Tibial nerve (tissue), 3 donors: ENCODE measurements around the gene ATG5.

ENCODE experiments used
- POLR2A ChIP-seq, 2 donors: fragments of 450-650 bp; IDR thresholded peaks; one replicate each; pipeline ENCODE4 v1.6.1; 2017; ENCODE audit warnings: antibody characterized with exemption in 2 of 2, mild to moderate bottlenecking in 2 of 2, moderate library complexity in 2 of 2
- TF ChIP-seq, protein P1 (sequence below), 5 experiments: fragments of 200-600 bp in 3 of 5; fragments of 450-650 bp in 2 of 5; sonication (generic) in 3 of 5; IDR thresholded peaks; one replicate each; pipeline ENCODE4 v1.5.1; 2016 to 2019; ENCODE audit warnings: antibody characterized with exemption in 5 of 5, mild to moderate bottlenecking in 3 of 5, moderate library complexity in 2 of 5

DNA sequence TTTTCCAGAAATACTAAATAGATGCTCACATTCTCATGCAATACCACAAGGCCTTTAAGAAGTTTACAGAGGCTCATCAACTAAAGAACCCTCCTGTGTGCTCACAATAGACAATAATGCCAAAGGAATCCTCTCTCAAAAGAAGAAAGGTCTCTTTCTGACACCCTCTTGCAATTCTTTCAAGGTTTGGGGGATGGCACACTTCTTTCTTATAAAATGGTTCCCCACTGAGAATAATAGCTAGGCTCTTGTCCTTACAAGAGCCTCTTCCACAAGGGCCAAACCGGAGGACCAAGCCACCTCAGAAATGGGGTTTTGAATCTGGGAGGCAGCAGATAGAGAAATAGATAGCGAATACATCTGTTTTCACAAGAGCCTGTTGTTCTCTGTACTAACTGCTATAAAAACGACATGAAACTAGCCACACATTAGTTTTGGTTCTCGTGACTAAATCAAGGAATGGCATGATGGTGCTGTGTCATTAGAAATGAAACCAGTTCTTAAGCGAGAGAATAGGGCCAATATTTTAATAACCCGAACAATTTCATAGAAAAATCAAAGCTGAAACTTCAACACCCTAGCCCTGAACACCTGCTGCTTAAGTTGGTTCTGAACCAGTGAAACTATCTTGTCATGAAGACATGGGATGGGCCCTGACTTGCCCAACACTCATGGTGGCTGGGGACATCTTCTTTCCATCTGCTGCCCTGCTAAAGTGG, 158.3 kb downstream of the ATG5 start:
- TF ChIP-seq, protein P1, sequence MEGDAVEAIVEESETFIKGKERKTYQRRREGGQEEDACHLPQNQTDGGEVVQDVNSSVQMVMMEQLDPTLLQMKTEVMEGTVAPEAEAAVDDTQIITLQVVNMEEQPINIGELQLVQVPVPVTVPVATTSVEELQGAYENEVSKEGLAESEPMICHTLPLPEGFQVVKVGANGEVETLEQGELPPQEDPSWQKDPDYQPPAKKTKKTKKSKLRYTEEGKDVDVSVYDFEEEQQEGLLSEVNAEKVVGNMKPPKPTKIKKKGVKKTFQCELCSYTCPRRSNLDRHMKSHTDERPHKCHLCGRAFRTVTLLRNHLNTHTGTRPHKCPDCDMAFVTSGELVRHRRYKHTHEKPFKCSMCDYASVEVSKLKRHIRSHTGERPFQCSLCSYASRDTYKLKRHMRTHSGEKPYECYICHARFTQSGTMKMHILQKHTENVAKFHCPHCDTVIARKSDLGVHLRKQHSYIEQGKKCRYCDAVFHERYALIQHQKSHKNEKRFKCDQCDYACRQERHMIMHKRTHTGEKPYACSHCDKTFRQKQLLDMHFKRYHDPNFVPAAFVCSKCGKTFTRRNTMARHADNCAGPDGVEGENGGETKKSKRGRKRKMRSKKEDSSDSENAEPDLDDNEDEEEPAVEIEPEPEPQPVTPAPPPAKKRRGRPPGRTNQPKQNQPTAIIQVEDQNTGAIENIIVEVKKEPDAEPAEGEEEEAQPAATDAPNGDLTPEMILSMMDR (IDR thresholded peaks at IDR 0.05) = no peak
- TF ChIP-seq POLR2A (IDR thresholded peaks at IDR 0.05) = no peak
